ENCODE measurements around the gene AHCTF1.

AHCTF1 gene

DNA sequence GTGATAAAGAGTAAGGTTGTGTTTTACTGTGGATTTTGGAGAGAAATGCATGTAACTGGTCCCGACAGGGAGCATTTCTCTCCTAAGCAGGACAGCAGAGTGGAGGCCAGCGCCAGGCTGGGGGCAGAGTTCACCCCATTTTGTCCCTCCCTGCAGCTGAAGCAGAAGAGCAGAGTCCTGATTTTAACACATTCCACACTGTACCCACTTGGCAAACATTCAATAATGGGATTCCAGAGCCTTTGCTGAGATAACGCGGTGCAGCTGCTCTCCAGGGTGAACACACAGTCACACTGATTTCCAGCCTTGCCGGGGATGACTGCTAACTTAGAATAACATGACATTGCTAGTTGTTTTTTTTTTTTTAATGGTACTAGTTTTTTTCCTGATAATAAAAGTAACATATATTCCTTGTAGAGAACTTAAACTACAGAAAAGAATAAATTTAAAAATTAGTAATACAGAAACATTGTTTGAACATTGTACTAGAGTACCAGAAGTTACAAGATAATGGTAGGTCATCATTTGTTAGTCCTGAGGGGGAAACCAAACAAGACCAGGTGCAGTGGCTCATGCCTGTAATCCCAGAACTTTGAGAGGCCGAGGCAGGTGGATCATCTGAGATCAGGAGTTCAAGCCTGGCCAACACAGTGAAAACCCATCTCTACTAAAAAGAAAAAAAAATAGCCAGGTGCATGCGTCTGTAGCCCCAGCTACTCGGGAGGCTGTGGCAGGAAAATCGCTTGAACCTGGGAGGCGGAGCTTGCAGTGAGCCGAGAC lies 130.3 kb downstream of the AHCTF1 start:
- H3K18ac ChIP-seq (ENCODE audit: low read length) = no peak overlapping the region

DNA sequence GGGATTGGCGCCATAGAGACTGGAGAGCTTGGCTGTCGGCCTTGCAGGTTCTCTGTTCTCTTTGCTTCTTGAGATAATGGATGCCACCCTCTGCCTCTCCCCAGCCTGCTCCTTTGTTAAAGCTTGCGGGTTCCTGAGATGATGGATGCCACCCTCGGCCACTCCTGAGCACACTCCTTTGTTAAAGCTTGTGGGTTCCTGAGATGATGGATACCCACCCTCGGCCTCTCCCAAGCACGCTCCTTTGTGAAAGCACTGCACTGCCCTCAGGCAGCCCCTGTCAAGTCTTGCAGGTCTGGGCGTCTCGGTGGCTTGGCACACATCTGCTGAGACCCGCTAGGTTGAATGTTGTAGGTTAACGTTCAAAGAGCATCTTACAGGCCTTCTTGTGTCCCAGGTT lies 131.0 kb downstream of the AHCTF1 start:
- H3K18ac ChIP-seq (ENCODE audit: low read length) = no peak overlapping the region
- no peak overlapping the region for H3K4me3 ChIP-seq (ENCODE audit: low read depth, low read length)
- no peak overlapping the region for H3K27ac ChIP-seq (ENCODE audit: low read depth, low read length)
- no peak overlapping the region for H2BK120ac ChIP-seq (ENCODE audit: insufficient read depth, low read length, poor library complexity)
- no peak overlapping the region for H2AK5ac ChIP-seq (ENCODE audit: low read length)
- no CpG with 5 or more reads among the region's 10 CpGs for WGBS (ENCODE audit: extremely low coverage, insufficient coverage, insufficient read length)
- no peak overlapping the region for H3K4ac ChIP-seq (ENCODE audit: low read depth, low read length)
- peaks cover 0 to 2% of the 10 kb centered on the region in 2 experiments for H3K4me1 ChIP-seq (ENCODE audit: control insufficient read depth in 1 of 2, insufficient read depth in 2 of 2, low read length in 2 of 2)
- H2AFZ ChIP-seq (ENCODE audit: insufficient read depth, low read length, poor library complexity) = no peak overlapping the region
- no peak overlapping the region for H2BK12ac ChIP-seq (ENCODE audit: low read length)
- H3K23ac ChIP-seq (ENCODE audit: low read length) = no peak overlapping the region
- no peak overlapping the region for H3K9ac ChIP-seq (ENCODE audit: low read length)
- H3K9me3 ChIP-seq (ENCODE audit: insufficient read depth, low read depth, low read length) = no peaks in the 10 kb centered on the region
- no peak overlapping the region for H4K12ac ChIP-seq (ENCODE audit: low read depth, low read length)
- H3K79me2 ChIP-seq (ENCODE audit: control insufficient read depth, insufficient read depth, low read length, poor library complexity) = no peaks in the 10 kb centered on the region
- H4K8ac ChIP-seq (ENCODE audit: low read depth, low read length) = no peak overlapping the region
- no peaks in the 10 kb centered on the region for H3K27me3 ChIP-seq (ENCODE audit: insufficient read depth, low read length)
- DNase-seq = no peak
- no peak overlapping the region for H2BK5ac ChIP-seq (ENCODE audit: low read depth, low read length, poor library complexity)
- H3K4me2 ChIP-seq (ENCODE audit: low read length) = no peak overlapping the region
- no peak overlapping the region for H4K91ac ChIP-seq (ENCODE audit: low read depth, low read length)
- H3K14ac ChIP-seq (ENCODE audit: low read length) = no peak overlapping the region
- H3K79me1 ChIP-seq (ENCODE audit: low read length) = no peaks in the 10 kb centered on the region
- H3K36me3 ChIP-seq (ENCODE audit: control insufficient read depth in 1 of 2, insufficient read depth in 2 of 2, low read length in 2 of 2) = no peaks in the 10 kb centered on the region

More for the DNA sequence above, 130.3 kb downstream of the AHCTF1 start:
- Histone ChIP-seq H3K36me3 (ENCODE audit: control insufficient read depth in 1 of 2, insufficient read depth in 2 of 2, low read length in 2 of 2) (no peaks in the 10 kb centered on the region), H3K14ac (ENCODE audit: low read length) (no peak overlapping the region), H3K79me1 (ENCODE audit: low read length) (no peaks in the 10 kb centered on the region), H2AFZ (ENCODE audit: insufficient read depth, low read length, poor library complexity) (no peak overlapping the region), H3K9ac (ENCODE audit: low read length) (no peak overlapping the region), H3K23ac (ENCODE audit: low read length) (no peak overlapping the region), H3K27ac (ENCODE audit: low read depth, low read length) (no peak overlapping the region), H4K12ac (ENCODE audit: low read depth, low read length) (no peak overlapping the region), H2BK5ac (ENCODE audit: low read depth, low read length, poor library complexity) (no peak overlapping the region), H3K9me3 (ENCODE audit: insufficient read depth, low read depth, low read length) (no peaks in the 10 kb centered on the region), H2AK5ac (ENCODE audit: low read length) (no peak overlapping the region), H4K91ac (ENCODE audit: low read depth, low read length) (no peak overlapping the region), H3K4me1 (ENCODE audit: control insufficient read depth in 1 of 2, insufficient read depth in 2 of 2, low read length in 2 of 2) (peaks cover 0 to 2% of the 10 kb centered on the region in 2 experiments), H3K4me3 (ENCODE audit: low read depth, low read length) (no peak overlapping the region), H2BK120ac (ENCODE audit: insufficient read depth, low read length, poor library complexity) (no peak overlapping the region), H3K79me2 (ENCODE audit: control insufficient read depth, insufficient read depth, low read length, poor library complexity) (no peaks in the 10 kb centered on the region), H2BK12ac (ENCODE audit: low read length) (no peak overlapping the region), H3K27me3 (ENCODE audit: insufficient read depth, low read length) (no peaks in the 10 kb centered on the region), H3K4ac (ENCODE audit: low read depth, low read length) (no peak overlapping the region), H3K4me2 (ENCODE audit: low read length) (no peak overlapping the region), H4K8ac (ENCODE audit: low read depth, low read length) (no peak overlapping the region)
- no peak for DNase-seq
- WGBS (ENCODE audit: extremely low coverage, insufficient coverage, insufficient read length) = no CpG with 5 or more reads among the region's 11 CpGs

DNA sequence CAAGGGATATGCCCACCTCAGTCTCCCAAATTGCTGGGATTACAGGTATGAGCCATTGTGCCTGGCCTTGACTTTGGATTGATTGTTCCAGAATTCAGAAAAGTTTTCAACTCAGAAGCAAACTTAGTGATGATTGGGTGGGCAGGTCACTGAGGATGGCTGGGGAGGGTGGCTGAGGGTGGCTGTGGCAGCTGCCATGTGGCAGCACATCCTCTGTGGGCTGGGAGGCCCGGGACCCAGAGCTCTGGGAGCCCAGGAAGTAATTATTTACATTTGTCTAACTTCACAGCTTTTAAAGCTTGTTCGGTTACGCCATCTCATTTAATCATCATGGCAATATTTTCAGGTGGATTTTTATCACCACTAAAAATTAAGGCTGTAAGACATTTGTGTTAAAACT lies 131.4 kb downstream of the AHCTF1 start:
- Histone ChIP-seq H3K9ac (ENCODE audit: low read length) (no peak overlapping the region), H3K36me3 (ENCODE audit: control insufficient read depth in 1 of 2, insufficient read depth in 2 of 2, low read length in 2 of 2) (no peaks in the 10 kb centered on the region), H2BK5ac (ENCODE audit: low read depth, low read length, poor library complexity) (no peak overlapping the region), H3K79me1 (ENCODE audit: low read length) (no peaks in the 10 kb centered on the region), H3K4me2 (ENCODE audit: low read length) (no peak overlapping the region), H3K79me2 (ENCODE audit: control insufficient read depth, insufficient read depth, low read length, poor library complexity) (no peaks in the 10 kb centered on the region), H4K8ac (ENCODE audit: low read depth, low read length) (no peak overlapping the region), H3K4me3 (ENCODE audit: low read depth, low read length) (no peak overlapping the region), H3K23ac (ENCODE audit: low read length) (no peak overlapping the region), H3K9me3 (ENCODE audit: insufficient read depth, low read depth, low read length) (no peaks in the 10 kb centered on the region), H3K27ac (ENCODE audit: low read depth, low read length) (no peak overlapping the region), H2BK12ac (ENCODE audit: low read length) (no peak overlapping the region), H3K4me1 (ENCODE audit: control insufficient read depth in 1 of 2, insufficient read depth in 2 of 2, low read length in 2 of 2) (peaks cover 0 to 2% of the 10 kb centered on the region in 2 experiments), H2AFZ (ENCODE audit: insufficient read depth, low read length, poor library complexity) (no peak overlapping the region), H4K12ac (ENCODE audit: low read depth, low read length) (no peak overlapping the region), H3K4ac (ENCODE audit: low read depth, low read length) (no peak overlapping the region), H3K18ac (ENCODE audit: low read length) (no peak overlapping the region), H4K91ac (ENCODE audit: low read depth, low read length) (no peak overlapping the region), H2BK120ac (ENCODE audit: insufficient read depth, low read length, poor library complexity) (no peak overlapping the region), H3K14ac (ENCODE audit: low read length) (no peak overlapping the region), H2AK5ac (ENCODE audit: low read length) (no peak overlapping the region), H3K27me3 (ENCODE audit: insufficient read depth, low read length) (no peaks in the 10 kb centered on the region)
- no CpG with 5 or more reads among the region's 3 CpGs for WGBS (ENCODE audit: extremely low coverage, insufficient coverage, insufficient read length)
- no peak for DNase-seq

- no peak overlapping the region for H4K91ac ChIP-seq (ENCODE audit: low read depth, low read length)
- no peak overlapping the region for H3K9ac ChIP-seq (ENCODE audit: low read length)
- no peak overlapping the region for H3K18ac ChIP-seq (ENCODE audit: low read length)
- H2BK12ac ChIP-seq (ENCODE audit: low read length) = no peak overlapping the region
- H4K12ac ChIP-seq (ENCODE audit: low read depth, low read length) = no peak overlapping the region
- no peak overlapping the region for H3K4ac ChIP-seq (ENCODE audit: low read depth, low read length)
- no peak overlapping the region for H3K27ac ChIP-seq (ENCODE audit: low read depth, low read length)
- H3K4me1 ChIP-seq (ENCODE audit: control insufficient read depth in 1 of 2, insufficient read depth in 2 of 2, low read length in 2 of 2) = peaks cover 7% of the 10 kb centered on the region in 2 experiments
- DNase-seq = no peak
- no CpG with 5 or more reads among the region's 22 CpGs for WGBS (ENCODE audit: extremely low coverage, insufficient coverage, insufficient read length)
- no peaks in the 10 kb centered on the region for H3K9me3 ChIP-seq (ENCODE audit: insufficient read depth, low read depth, low read length)
- no peak overlapping the region for H4K8ac ChIP-seq (ENCODE audit: low read depth, low read length)
- H3K4me2 ChIP-seq (ENCODE audit: low read length) = no peak overlapping the region
- no peak overlapping the region for H2BK120ac ChIP-seq (ENCODE audit: insufficient read depth, low read length, poor library complexity)
- no peaks in the 10 kb centered on the region for H3K27me3 ChIP-seq (ENCODE audit: insufficient read depth, low read length)
- no peak overlapping the region for H3K4me3 ChIP-seq (ENCODE audit: low read depth, low read length)
- H2AFZ ChIP-seq (ENCODE audit: insufficient read depth, low read length, poor library complexity) = no peak overlapping the region
- H3K79me2 ChIP-seq (ENCODE audit: control insufficient read depth, insufficient read depth, low read length, poor library complexity) = no peaks in the 10 kb centered on the region
- H3K79me1 ChIP-seq (ENCODE audit: low read length) = no peaks in the 10 kb centered on the region
- H2BK5ac ChIP-seq (ENCODE audit: low read depth, low read length, poor library complexity) = no peak overlapping the region
- H3K23ac ChIP-seq (ENCODE audit: low read length) = no peak overlapping the region
- H3K14ac ChIP-seq (ENCODE audit: low read length) = no peak overlapping the region
- H2AK5ac ChIP-seq (ENCODE audit: low read length) = no peak overlapping the region
- H3K36me3 ChIP-seq (ENCODE audit: control insufficient read depth in 1 of 2, insufficient read depth in 2 of 2, low read length in 2 of 2) = no peaks in the 10 kb centered on the region
These were observed 132.9 kb downstream of the AHCTF1 start for GRCh38 chr1:246798606-246799496.

Measured in trophoblast cell (in vitro differentiated cells and primary cell).